GM13976 (cell line): Measurements from ENCODE around the gene MEIG1.

Source experiments
- DNase-seq: peaks from one replicate; pipeline ENCODE4 v3.0.0; 2012; ENCODE audit warnings: low spot score
- in situ Hi-C: fragments of 300-500 bp; cut with MboI; formaldehyde crosslinking; loops from one replicate; pipeline ENCODE4 v1.12.0; 2022; ENCODE audit warnings: low sequenced_read_pairs, mixed read lengths, inconsistent platforms; ENCODE audit not compliant: unreplicated experiment
- TF ChIP-seq, protein P1 (sequence below): IDR thresholded peaks from 2 replicates; pipeline ENCODE4 v1.5.1; 2012; ENCODE audit warnings: borderline replicate concordance, mild to moderate bottlenecking; ENCODE audit not compliant: insufficient read depth; ENCODE audit errors: extremely low read depth, missing control alignments, control extremely low read depth

Gene MEIG1

DNA sequence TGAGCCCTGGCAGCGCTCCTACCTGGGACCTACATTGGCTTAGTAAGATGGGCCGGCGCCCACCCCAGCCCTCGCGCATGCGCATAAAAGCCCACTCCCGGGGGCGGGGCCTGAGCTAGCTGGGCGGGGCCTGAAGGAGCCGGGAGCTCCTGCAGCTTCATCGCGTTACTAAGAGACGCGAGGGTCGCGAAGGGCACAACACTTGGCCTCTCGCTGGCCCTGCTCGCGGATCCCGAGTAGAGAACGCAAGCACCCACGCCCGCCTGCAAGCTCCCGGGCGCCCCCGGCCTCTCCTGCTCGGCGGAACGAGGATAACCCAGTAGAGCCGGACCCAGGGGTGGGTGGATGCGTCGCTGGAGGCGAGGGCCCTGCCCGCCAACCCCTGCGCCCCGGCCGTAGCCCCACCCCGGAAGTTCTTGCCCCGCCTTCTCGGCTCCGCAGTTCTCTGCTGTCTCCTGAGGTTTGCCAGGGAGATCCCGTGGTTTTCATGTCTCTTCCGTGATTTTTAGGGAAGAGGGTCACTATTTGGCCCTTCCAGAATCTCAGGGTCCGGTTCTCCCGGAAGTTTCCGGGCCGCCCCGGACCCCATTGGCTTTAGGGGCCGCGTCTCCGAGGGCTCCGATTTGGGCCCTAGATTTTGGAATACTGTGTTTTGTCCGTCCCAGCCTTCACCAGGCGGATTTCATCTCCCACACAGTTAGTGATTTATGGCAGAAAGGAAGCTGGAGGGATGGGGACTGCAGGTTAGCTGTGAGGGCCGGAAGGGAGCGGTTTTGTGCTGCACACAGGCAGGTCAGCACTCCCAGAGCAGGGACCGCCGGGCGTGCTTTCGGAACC is at the start of gene MEIG1:
Gene MEIG1 (plus strand): TSS at position 168 of the 837 bp plus-strand sequence. CDS start 7,081 bp downstream, outside the sequence.
- in situ Hi-C loops: loop anchor here (25.0 kb wide), 1 partner anchor 447 kb away; no protein-coding TSS in a partner anchor
- peak; percentile 94 for DNase-seq
- TF ChIP-seq, protein P1, sequence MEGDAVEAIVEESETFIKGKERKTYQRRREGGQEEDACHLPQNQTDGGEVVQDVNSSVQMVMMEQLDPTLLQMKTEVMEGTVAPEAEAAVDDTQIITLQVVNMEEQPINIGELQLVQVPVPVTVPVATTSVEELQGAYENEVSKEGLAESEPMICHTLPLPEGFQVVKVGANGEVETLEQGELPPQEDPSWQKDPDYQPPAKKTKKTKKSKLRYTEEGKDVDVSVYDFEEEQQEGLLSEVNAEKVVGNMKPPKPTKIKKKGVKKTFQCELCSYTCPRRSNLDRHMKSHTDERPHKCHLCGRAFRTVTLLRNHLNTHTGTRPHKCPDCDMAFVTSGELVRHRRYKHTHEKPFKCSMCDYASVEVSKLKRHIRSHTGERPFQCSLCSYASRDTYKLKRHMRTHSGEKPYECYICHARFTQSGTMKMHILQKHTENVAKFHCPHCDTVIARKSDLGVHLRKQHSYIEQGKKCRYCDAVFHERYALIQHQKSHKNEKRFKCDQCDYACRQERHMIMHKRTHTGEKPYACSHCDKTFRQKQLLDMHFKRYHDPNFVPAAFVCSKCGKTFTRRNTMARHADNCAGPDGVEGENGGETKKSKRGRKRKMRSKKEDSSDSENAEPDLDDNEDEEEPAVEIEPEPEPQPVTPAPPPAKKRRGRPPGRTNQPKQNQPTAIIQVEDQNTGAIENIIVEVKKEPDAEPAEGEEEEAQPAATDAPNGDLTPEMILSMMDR: no peak

GRCh38 chr10:14910953-14911352 is 48.2 kb upstream of the MEIG1 start:
- TF ChIP-seq, protein P1: no peak
- no peak for DNase-seq

GRCh38 chr10:14911801-14912200 is 47.4 kb upstream of the MEIG1 start:
- DNase-seq: no peak
- TF ChIP-seq, protein P1: no peak
- in situ Hi-C loops: no loop called here

More at GRCh38 chr10:14910953-14911352, 48.2 kb upstream of the MEIG1 start:
- in situ Hi-C loops: no loop called here

DNA sequence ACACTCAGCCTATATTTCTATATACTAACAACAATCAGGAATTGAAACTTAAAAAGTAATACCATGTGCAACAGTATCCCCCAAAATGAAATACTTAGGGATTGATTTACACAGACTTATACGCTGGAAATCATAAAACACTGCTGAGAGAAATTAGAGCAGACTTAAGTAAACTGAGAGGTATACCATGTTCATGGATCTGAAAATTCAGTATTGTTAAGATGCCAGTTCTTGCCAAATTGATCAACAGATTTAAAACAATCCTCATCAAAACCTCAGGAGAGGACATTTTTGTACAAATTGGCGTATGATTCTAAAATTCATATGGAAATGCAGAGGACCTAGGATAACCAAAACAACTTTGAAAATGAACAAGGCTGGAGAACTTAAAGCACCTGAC is 42.6 kb upstream of the MEIG1 start:
- no peak for DNase-seq
- TF ChIP-seq, protein P1: no peak
- in situ Hi-C loops: no loop called here

DNA sequence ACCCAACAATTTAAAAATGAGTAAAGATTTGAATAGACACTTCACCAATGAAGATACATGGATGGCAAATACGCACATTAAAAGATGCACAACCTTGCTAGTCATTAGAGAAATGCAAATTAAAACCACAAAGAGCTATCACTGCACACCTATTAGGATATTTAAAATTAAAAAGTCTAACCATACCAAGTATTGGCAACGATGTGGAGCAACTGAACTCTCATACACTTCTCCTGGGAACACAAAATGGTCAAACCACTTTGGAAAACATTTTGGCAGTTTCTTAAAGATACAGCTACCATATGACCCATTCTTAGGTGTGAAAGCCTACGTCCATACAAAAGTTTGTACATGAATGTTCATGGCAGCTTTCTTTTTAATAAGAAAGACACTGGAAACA is 41.4 kb upstream of the MEIG1 start:
- in situ Hi-C loops: no loop called here
- TF ChIP-seq, protein P1: no peak
- no peak for DNase-seq

GRCh38 chr10:14918964-14919363 is 40.2 kb upstream of the MEIG1 start:
- in situ Hi-C loops: no loop called here
- peak; percentile 26 for DNase-seq
- TF ChIP-seq, protein P1: no peak
